ENCODE results near the gene ATF2. TPM values are rescaled to one million over a fixed set of nuclear protein-coding genes. Genes with fewer than 3 reads are reported as not detected.

Gene ATF2
- total RNA-seq, 2 experiments from 2014 or later = 42.9 to 48.4 TPM

DNA sequence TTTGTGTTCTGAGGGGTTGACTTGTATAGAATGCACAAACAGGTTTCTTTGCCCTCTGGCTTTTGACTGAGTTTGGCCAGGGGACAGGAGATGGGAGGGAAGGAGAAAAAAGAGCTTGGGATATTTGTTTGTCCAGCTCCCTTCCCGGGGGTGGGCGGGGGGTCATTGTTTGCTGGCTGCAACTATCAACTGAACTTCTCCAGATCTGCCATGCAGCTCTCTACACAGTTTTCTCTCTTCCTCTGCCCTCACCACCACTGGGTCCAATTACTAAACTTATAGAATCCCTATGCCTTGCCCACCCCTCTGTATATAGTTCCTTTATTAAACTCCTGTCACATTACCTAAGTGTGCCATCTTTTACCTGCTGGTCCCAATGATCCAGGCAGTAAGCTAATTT, 130.1 kb downstream of the ATF2 start:
- Mint-ChIP-seq H3K4me1 (ENCODE audit: low read depth) (peaks cover 5% of the 10 kb centered on the region), H3K27ac (no peak overlapping the region), H3K9me3 (peaks cover 4% of the 10 kb centered on the region), H3K4me3 (no peak overlapping the region), H3K36me3 (ENCODE audit: low read depth) (no peaks in the 10 kb centered on the region), H3K27me3 (no peaks in the 10 kb centered on the region)
- TF ChIP-seq, protein P1, sequence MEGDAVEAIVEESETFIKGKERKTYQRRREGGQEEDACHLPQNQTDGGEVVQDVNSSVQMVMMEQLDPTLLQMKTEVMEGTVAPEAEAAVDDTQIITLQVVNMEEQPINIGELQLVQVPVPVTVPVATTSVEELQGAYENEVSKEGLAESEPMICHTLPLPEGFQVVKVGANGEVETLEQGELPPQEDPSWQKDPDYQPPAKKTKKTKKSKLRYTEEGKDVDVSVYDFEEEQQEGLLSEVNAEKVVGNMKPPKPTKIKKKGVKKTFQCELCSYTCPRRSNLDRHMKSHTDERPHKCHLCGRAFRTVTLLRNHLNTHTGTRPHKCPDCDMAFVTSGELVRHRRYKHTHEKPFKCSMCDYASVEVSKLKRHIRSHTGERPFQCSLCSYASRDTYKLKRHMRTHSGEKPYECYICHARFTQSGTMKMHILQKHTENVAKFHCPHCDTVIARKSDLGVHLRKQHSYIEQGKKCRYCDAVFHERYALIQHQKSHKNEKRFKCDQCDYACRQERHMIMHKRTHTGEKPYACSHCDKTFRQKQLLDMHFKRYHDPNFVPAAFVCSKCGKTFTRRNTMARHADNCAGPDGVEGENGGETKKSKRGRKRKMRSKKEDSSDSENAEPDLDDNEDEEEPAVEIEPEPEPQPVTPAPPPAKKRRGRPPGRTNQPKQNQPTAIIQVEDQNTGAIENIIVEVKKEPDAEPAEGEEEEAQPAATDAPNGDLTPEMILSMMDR (IDR thresholded peaks at IDR 0.05) = no peak
- ATAC-seq = no peak
- intact Hi-C loops (cut with micrococcal nuclease) = loop anchor here (10.0 kb wide), 1 partner anchor 247 kb away; no protein-coding TSS in a partner anchor
- CTCF ChIA-PET = interaction anchor here (1.3 to 1.5 kb wide), 2 partner anchors 11 to 59 kb away, joined by 3 to 4 read pairs; no protein-coding TSS in a partner anchor
- no peak for DNase-seq
- POLR2A ChIA-PET = no interaction called here

GRCh38 chr2:175036582-175037018, 131.4 kb downstream of the ATF2 start:
- intact Hi-C loops (cut with micrococcal nuclease) = loop anchor here (10.0 kb wide), 1 partner anchor 248 kb away; no protein-coding TSS in a partner anchor
- H3K4me3 Mint-ChIP-seq = no peak overlapping the region
- peak overlapping the region; percentile 49 for H3K27ac Mint-ChIP-seq
- DNase-seq (no peak), ATAC-seq (peak; percentile 76)
- no peaks in the 10 kb centered on the region for H3K27me3 Mint-ChIP-seq
- H3K4me1 Mint-ChIP-seq (ENCODE audit: low read depth) = peaks cover 5% of the 10 kb centered on the region
- no peaks in the 10 kb centered on the region for H3K36me3 Mint-ChIP-seq (ENCODE audit: low read depth)
- CTCF ChIA-PET = interaction anchor here (0.8 to 1.0 kb wide), 2 partner anchors 246 to 328 kb away, joined by 3 read pairs; no protein-coding TSS in a partner anchor
- no peaks in the 10 kb centered on the region for H3K9me3 Mint-ChIP-seq
- TF ChIP-seq, protein P1 (IDR thresholded peaks at IDR 0.05) = peak; percentile 62
- POLR2A ChIA-PET = no interaction called here

GRCh38 chr2:175035806-175036205, 132.2 kb downstream of the ATF2 start:
- TF ChIP-seq, protein P1 (IDR thresholded peaks at IDR 0.05) = no peak
- DNase-seq (no peak), ATAC-seq (no peak)
- H3K4me1 Mint-ChIP-seq (ENCODE audit: low read depth) = peaks cover 5% of the 10 kb centered on the region
- intact Hi-C loops (cut with micrococcal nuclease) = loop anchor here (10.0 kb wide), 1 partner anchor 249 kb away; no protein-coding TSS in a partner anchor
- no peak overlapping the region for H3K27ac Mint-ChIP-seq
- H3K36me3 Mint-ChIP-seq (ENCODE audit: low read depth) = no peaks in the 10 kb centered on the region
- no peaks in the 10 kb centered on the region for H3K9me3 Mint-ChIP-seq
- CTCF ChIA-PET = no interaction called here
- POLR2A ChIA-PET = no interaction called here
- no peak overlapping the region for H3K4me3 Mint-ChIP-seq
- no peaks in the 10 kb centered on the region for H3K27me3 Mint-ChIP-seq

DNA sequence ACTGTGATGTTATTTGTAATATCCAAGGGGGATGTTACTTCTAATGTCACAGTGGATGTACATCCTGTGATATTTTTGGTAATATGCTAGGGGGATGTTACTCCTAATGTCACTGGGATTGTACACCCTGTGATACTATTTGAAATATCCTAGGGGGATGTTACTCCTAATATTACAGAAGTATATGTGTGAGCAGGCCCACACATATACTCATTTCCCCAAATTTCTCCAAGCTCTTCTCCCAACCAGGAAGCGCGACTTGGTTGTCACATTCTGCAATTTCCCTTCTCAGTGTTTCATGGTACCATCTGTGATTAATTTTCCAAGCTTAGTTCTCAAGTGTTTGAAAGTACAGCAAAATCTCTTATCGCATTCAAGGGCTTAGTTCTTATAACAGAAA, 133.3 kb downstream of the ATF2 start:
- Mint-ChIP-seq H3K27me3 (no peaks in the 10 kb centered on the region), H3K27ac (no peak overlapping the region), H3K36me3 (ENCODE audit: low read depth) (no peaks in the 10 kb centered on the region), H3K4me3 (no peak overlapping the region), H3K9me3 (no peaks in the 10 kb centered on the region), H3K4me1 (ENCODE audit: low read depth) (peaks cover 5% of the 10 kb centered on the region)
- TF ChIP-seq, protein P1 (IDR thresholded peaks at IDR 0.05) = no peak
- POLR2A ChIA-PET = interaction anchor here (0.7 kb wide), 1 partner anchor 1977 kb away, joined by 3 read pairs; no protein-coding TSS in a partner anchor
- no peak for ATAC-seq
- intact Hi-C loops (cut with micrococcal nuclease) = loop anchor here (10.0 kb wide), 1 partner anchor 250 kb away; no protein-coding TSS in a partner anchor
- DNase-seq = no peak
- CTCF ChIA-PET = interaction anchor here (1.1 kb wide), 1 partner anchor 29 kb away, joined by 3 read pairs; no protein-coding TSS in a partner anchor
